IPS-15b (cell line): ENCODE measurements around the gene BACH2.
"Not testable (repeated sequence)": the region's sequence is repeated elsewhere in the genome, so short reads cannot be mapped to it uniquely, and the experiment has no call there.

Source experiments
- H3K27me3 ChIP-seq: one replicate; pipeline ENCODE4 v1.6.1; 2013; ENCODE audit warnings: low read length; ENCODE audit not compliant: control insufficient read depth, insufficient read depth
- H3K36me3 ChIP-seq: one replicate; pipeline ENCODE4 v1.6.1; 2013; ENCODE audit warnings: low read length; ENCODE audit not compliant: control insufficient read depth, insufficient read depth
- H3K4me1 ChIP-seq: one replicate; pipeline ENCODE4 v1.6.1; 2013; ENCODE audit warnings: mild to moderate bottlenecking, low read length; ENCODE audit not compliant: control insufficient read depth, insufficient read depth
- H3K4me3 ChIP-seq: one replicate; pipeline ENCODE4 v1.5.1; 2013; ENCODE audit warnings: low read depth, low read length
- H3K9ac ChIP-seq: one replicate; pipeline ENCODE4 v1.6.1; 2013; ENCODE audit warnings: low read depth, mild to moderate bottlenecking, low read length
- H3K9me3 ChIP-seq: one replicate; pipeline ENCODE4 v1.6.1; 2013; ENCODE audit warnings: mild to moderate bottlenecking, low read length; ENCODE audit not compliant: control insufficient read depth, insufficient read depth

Gene BACH2

DNA sequence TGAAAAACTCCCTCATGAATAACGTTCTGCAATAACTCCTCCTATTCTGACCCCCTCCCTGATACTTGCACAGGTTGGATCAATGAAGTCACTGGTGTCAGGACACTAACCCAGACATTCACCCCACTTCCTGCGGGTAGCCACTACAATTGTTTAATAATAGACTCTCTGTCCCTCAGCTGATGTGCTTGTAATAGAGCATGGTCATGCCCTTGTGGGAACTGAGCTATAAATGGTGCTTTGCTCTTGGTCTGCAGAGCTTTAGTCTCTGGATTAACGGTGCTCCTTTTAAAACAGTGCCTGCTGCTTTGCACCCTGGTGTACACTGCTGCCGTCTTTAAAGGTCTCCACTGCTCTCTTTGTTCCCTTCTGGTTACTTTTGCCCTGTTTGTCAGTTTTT, 127.3 kb downstream of the BACH2 start:
- H3K4me3 ChIP-seq = no peak overlapping the region
- no peaks in the 10 kb centered on the region for H3K36me3 ChIP-seq
- no peak overlapping the region for H3K9ac ChIP-seq
- H3K27me3 ChIP-seq = no peaks in the 10 kb centered on the region
- H3K9me3 ChIP-seq = no peaks in the 10 kb centered on the region
- no peaks in the 10 kb centered on the region for H3K4me1 ChIP-seq

DNA sequence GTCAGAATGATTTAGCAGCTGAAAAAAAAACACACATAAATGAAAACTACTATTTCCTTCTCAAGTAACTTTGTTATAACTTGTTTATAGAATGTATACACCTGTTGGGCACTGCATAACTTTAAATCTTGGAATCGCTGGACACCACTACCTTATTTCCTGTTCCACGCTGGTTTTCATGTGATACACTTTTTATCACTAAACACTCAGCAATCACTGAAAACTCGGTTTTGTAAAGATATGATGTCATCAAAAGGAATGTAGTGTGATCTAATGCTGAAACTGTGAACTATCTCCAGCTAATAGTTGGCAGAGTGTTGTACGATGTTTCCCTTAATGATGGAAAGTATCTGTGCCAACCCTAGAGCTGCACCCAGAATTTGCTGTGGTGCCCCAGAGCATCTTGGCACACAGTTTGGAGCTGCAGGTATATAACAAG, 127.9 kb downstream of the BACH2 start:
- Histone ChIP-seq H3K4me1 (no peaks in the 10 kb centered on the region), H3K9me3 (no peaks in the 10 kb centered on the region), H3K9ac (no peak overlapping the region), H3K36me3 (no peaks in the 10 kb centered on the region), H3K4me3 (no peak overlapping the region), H3K27me3 (no peaks in the 10 kb centered on the region)

DNA sequence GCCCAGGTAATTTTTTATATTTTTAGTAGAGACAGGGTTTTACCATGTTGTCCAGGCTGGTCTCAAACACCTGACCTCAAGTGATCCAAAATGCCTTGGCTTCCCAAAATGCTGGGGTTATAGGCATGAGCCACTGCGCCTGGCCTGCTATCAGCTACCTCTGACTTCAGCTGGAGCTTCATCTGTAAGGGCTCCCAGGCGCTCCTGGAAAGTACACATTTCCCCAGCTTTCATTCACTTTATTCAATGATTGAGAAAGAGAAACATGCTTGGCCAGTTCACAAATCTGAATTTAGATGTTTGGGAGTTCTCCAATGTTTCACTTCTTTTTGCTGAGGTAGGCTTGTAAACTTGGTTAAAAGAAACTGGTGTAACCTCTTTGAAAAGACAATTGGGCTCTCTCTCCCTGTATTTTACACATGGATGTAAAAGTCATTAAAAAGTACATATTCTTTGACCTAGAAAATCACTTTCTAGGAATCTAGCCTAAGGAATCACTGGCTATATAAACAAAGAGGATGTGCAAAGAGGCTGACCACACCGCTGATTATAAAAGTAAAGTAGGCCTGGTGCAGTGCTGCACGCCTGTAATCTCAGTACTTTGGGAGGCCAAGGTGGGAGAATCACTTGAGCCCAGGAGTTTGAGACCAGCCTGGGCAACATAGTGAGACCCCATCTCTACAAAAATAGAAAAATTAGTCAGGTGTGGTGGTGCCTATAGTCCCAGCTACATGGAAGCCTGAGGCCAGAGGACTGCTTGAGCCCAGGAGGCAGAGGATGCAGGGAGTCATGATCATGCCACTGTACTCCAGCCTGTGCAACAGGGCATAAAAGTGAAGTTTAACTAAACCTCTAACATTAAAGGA, 128.9 kb downstream of the BACH2 start:
- Histone ChIP-seq H3K4me3 (no peak overlapping the region), H3K9me3 (no peaks in the 10 kb centered on the region), H3K9ac (no peak overlapping the region), H3K4me1 (no peaks in the 10 kb centered on the region), H3K36me3 (no peaks in the 10 kb centered on the region), H3K27me3 (no peaks in the 10 kb centered on the region)

DNA sequence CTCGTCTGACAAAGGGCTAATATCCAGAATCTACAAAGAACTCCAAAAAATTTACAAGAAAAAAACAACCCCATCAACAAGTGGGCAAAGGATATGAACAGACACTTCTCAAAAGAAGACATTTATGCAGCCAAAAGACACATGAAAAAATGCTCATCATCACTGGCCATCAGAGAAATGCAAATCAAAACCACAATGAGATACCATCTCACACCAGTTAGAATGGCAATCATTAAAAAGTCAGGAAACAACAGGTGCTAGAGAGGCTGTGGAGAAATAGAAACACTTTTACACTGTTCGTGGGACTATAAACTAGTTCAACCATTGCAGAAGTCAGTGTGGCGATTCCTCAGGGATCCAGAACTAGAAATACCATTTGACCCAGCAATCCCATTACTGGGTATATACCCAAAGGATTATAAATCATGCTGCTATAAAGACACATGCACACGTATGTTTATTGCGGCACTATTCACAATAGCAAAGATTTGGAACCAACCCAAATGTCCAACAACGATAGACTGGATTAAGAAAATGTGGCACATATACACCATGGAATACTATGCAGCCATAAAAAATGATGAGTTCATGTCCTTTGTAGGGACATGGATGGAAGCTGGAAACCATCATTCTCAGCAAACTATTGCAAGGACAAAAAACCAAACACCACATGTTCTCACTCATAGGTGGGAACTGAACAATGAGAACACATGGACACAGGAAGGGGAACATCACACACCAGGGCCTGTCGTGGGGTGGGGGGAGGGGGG, 130.3 kb downstream of the BACH2 start:
- H3K4me3 ChIP-seq, H3K27me3 ChIP-seq, H3K9ac ChIP-seq, H3K36me3 ChIP-seq, H3K9me3 ChIP-seq, H3K4me1 ChIP-seq: not testable (repeated sequence)

DNA sequence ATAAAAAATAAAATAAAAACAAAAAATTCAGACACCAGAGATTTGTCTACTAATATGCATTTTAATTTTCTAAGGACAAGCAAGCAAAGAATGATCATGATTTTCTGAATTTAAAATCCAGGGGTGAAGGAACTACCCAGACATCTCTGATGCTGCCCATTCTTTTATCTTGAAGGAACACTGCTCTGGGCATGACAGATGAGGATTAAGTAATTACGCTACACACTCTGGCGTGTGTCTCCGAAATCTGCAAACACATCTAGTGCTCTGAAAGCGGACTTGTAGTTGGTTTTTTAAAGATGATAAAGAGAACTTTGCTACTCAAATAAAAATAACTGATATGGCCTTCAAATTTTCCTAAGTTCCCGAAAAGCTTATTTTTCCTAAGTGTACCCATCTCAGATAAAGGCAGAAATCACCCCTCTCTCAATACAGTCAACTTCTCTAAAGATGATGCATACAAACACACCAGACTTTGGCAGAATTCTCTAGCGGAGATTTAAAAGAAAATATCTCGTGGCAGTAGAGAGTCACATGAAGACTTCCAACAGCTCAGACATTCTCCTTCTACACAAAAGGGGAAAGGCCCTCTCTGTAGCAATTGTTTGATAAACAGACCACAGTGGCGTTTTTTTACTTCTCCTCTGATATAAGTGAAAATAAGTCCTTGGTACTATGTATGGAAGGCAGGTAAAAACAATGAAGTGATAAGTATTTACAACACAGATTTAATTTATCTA, 133.8 kb downstream of the BACH2 start:
- H3K4me3 ChIP-seq = no peak overlapping the region
- no peaks in the 10 kb centered on the region for H3K4me1 ChIP-seq
- H3K36me3 ChIP-seq = no peaks in the 10 kb centered on the region
- H3K9ac ChIP-seq = no peak overlapping the region
- H3K27me3 ChIP-seq = no peaks in the 10 kb centered on the region
- no peaks in the 10 kb centered on the region for H3K9me3 ChIP-seq

DNA sequence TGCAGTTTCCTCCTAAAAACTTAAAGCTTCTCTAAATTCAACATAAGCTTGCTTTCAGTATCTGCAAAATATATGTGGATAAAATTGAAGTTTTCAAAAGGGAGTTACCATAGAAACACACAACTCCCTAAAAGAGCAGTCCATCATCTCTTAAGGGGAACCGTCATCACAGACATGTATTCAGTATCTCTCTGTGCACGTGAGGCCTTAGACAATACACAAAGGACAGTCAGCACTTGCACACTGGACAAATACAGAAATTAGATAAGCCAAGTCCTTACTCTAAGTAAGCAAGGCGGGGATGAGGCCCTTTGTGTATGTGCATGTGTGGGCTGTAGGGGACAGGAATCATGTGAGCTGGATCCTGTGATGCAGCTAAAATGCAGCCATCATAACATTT, 136.6 kb downstream of the BACH2 start:
- Histone ChIP-seq H3K4me3 (no peak overlapping the region), H3K27me3 (no peaks in the 10 kb centered on the region), H3K9me3 (no peaks in the 10 kb centered on the region), H3K9ac (no peak overlapping the region), H3K4me1 (no peaks in the 10 kb centered on the region), H3K36me3 (no peaks in the 10 kb centered on the region)

DNA sequence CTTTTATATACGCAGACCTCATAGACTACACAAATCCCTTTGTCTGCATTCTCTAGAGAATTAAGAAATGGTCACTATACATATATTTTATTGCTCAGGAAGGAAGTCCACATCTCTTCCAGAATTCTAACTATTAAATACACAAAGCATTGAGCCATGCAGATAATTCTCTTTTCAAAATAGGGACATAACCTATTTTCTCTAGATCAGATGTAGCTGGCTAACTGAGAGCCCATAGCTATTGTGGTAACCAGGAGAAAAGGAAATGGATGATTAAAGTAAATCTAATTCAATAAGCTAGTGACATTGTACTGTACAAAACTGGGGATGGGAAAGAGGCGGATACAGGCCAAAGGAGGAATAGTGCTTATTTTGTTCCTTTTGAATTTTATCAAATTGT, 137.2 kb downstream of the BACH2 start:
- no peaks in the 10 kb centered on the region for H3K4me1 ChIP-seq
- no peak overlapping the region for H3K9ac ChIP-seq
- no peaks in the 10 kb centered on the region for H3K9me3 ChIP-seq
- H3K4me3 ChIP-seq = no peak overlapping the region
- H3K27me3 ChIP-seq = no peaks in the 10 kb centered on the region
- H3K36me3 ChIP-seq = no peaks in the 10 kb centered on the region

DNA sequence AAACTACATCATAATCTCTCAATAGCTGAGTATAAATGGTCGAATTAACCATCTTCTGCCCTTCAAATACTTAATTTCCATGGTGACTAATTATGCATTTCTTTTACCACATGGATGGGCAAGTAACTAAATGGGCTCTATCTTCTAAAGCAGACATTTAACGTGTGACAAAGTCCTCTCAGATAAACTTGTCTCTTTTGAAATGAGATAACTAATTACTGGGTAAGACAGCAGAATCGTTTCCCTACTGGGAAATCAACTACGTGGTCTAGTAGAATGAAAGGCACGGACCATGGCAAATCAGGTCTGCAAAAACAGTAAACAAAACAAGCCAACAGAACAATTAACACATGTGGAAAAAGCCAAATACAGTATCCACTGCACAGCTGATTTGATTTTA, 137.7 kb downstream of the BACH2 start:
- no peak overlapping the region for H3K9ac ChIP-seq
- no peak overlapping the region for H3K4me3 ChIP-seq
- no peaks in the 10 kb centered on the region for H3K9me3 ChIP-seq
- no peaks in the 10 kb centered on the region for H3K36me3 ChIP-seq
- no peaks in the 10 kb centered on the region for H3K27me3 ChIP-seq
- no peaks in the 10 kb centered on the region for H3K4me1 ChIP-seq

DNA sequence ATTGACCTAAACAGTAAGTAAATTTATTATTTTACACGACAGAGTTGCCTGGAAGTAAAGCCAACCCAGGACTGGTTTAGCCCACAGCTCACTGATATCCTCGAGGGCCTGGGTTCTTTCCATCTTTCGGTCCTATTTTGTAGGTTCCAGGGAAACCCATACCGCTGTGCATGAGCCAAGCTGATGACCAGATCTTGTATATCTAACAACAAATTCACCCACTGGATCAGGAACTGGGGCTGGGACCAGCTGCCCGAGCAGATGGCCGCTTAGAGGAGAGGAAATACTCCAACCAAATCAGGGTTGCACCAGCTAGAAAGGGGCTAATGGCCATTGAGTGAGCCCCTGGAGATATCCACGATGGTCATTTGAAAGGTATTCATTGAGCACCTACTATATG, 139.2 kb downstream of the BACH2 start:
- Histone ChIP-seq H3K9me3 (no peaks in the 10 kb centered on the region), H3K4me3 (no peak overlapping the region), H3K9ac (no peak overlapping the region), H3K36me3 (no peaks in the 10 kb centered on the region), H3K27me3 (no peaks in the 10 kb centered on the region), H3K4me1 (no peaks in the 10 kb centered on the region)

DNA sequence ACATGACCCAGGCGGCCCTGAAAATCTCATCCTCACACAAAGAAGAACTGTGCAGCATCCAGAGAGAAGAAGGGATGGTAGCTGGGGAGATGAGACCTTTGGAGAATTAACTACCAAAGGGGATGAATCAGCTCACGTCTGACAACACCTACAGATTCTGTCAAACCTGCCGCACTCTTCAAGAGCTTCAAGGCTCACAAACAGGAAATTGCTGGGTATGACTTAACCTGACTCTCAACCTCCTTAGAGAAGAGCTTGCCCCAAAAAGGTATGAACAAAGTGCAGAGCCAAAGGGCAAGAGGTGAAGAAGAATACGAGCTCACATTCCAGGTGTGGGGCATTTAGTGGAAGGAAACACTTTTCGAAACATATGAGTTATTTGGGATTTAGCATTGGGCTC, 139.8 kb downstream of the BACH2 start:
- Histone ChIP-seq H3K9me3 (no peaks in the 10 kb centered on the region), H3K9ac (no peak overlapping the region), H3K36me3 (no peaks in the 10 kb centered on the region), H3K27me3 (no peaks in the 10 kb centered on the region), H3K4me3 (no peak overlapping the region), H3K4me1 (no peaks in the 10 kb centered on the region)

DNA sequence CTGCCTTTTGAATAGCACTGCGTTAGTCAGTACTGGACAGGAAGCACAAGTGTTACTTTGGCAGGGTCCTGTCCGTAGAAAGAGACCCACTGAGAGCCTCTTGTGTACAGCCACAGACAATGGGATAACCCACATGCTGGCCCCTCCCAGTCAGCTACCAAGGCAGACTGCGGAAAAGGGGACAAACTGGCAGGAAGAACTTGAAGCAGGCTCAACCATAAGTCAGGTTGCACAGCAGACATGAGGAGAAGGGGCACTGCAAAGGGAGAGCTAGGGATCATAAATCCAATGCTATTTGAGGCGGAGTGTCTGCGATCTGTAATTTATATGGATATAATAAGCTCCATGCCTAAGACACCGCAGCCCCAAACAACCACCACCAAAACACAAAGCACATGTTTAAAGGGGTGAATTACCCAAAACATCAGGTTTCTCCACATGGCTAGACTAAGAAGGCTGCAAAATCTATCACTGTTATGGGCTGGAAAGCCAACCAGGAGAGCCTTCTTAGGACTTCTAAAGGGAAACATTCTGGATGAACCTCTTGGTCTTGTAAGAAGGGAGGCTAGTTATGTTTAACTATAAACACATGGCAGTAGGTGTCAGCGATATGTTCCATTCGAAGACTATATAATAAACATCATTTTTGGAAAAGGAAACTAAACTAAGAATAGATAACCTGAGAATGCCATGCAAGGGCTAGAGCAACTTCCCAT, 141.7 kb downstream of the BACH2 start:
- no peaks in the 10 kb centered on the region for H3K27me3 ChIP-seq
- no peaks in the 10 kb centered on the region for H3K9me3 ChIP-seq
- no peak overlapping the region for H3K4me3 ChIP-seq
- H3K4me1 ChIP-seq = no peaks in the 10 kb centered on the region
- no peak overlapping the region for H3K9ac ChIP-seq
- no peaks in the 10 kb centered on the region for H3K36me3 ChIP-seq
